IPS-11a (cell line): ENCODE data around the gene PARD3B.

ENCODE experiments used
- H3K4me3 ChIP-seq: one replicate; pipeline ENCODE4 v1.5.1; 2013; ENCODE audit warnings: low read depth, low read length, control low read depth

PARD3B gene

DNA sequence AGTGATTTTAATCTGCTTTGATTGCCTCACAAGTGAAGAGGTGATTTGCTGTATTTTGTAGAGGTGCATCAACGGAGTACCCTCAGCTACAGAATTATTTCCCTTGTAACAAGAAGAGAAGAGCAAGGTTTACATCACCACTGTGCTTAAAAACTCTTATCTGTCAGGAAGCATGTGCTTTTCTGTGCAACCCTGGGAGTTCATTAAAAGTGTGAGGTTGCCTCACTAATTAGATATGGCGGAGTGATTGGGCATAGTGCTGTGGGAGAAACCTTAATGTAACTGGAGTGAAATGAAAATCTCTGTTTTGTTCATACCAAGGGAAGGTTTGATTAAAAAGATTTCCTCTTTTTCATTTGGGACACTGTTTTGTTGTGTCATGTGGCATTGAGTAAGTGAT lies 544.7 kb downstream of the PARD3B start:
- no peak overlapping the region for H3K4me3 ChIP-seq

DNA sequence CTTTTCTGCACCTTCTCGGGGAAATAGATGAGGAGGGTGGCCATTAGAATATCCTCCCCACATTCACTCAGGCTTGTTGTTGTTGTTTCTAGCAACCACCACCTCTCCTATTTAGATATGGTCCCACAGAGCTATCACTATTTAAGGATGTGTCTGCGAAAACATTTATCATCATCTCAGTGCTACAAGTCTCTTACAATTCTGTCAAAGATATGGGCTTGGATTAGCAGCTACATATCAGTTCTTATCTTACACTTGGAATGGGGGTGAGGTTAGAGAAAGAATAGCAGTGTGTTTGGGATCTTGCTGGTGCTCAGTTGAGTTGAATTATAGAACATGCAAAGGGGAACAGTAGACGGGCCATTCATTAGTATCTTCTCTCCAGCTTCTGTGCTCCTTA lies 546.1 kb downstream of the PARD3B start:
- no peak overlapping the region for H3K4me3 ChIP-seq

DNA sequence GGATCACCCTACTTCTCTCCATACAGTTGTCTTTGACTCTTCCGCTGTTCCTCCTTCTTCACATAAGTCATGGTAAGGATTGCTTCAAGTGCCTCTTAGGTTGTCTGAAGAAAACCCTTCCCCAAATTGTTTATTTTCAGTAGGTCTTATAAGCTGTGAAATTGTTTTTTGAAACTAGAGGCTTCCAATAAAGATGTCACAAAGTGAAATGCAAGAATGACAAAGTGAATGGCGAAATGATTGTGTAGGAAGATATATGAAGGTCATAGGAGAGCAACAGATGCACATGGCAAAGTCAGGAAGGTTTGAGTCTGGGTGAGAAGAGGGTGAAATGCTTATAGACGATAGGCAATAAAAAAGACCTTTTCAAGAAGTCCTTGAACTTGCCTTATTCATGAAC lies 548.8 kb downstream of the PARD3B start:
- no peak overlapping the region for H3K4me3 ChIP-seq

DNA sequence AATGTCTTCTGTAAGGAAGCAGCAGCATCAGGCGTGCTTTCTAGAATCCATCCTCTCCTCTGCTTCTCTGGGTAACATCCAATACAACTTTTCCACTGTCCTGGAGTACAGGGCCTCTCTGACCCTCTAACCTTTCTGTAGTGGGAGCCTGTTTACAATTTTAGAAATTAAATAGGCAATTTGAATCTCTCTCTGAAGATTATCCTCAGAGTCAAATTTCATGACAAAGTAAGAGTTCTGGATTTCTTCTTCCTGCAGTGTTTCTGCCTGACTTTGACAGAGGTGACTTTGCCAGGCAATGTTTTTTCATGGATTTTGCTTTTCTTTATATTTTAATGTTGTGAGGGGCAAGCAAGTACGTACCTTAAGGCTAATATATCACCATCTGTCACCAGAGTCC lies 558.4 kb downstream of the PARD3B start:
- no peak overlapping the region for H3K4me3 ChIP-seq

DNA sequence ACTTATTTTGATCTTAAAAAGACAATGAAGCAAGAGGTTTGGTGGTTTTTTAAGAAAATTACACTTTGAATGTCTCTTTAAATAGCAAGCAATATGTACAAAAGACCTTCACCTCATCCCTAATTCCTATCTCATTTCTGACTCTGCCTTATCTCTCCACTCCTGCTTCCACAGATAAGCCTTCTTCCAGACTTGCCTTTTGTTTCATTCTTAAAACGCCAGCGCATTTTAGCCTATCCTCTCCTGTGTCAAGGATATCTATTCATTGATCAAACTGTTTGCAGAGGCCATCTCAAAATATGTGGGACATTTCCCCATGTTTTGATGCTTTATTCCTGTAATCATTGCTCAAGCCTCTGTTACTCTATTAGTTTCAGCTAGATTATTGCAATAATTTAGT lies 562.5 kb downstream of the PARD3B start:
- H3K4me3 ChIP-seq = no peak overlapping the region

DNA sequence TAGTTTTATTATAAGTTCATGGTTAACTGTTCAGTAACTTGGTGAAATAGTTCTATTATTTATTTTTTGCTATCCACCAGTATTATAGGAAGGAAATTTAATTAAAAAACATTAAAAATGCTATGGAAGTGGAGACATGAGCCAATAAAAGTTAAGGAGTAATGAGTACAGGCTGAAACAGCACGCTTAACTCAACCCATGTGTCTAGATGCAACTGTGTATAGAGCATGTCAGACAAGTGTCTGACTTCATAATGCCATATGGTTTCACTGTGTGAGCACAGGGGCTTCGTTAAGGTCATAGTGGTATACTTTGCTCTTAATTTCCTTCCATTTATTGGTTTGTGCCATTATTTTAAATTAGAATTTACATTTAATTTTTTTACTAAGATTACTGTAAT lies 570.2 kb downstream of the PARD3B start:
- no peak overlapping the region for H3K4me3 ChIP-seq

DNA sequence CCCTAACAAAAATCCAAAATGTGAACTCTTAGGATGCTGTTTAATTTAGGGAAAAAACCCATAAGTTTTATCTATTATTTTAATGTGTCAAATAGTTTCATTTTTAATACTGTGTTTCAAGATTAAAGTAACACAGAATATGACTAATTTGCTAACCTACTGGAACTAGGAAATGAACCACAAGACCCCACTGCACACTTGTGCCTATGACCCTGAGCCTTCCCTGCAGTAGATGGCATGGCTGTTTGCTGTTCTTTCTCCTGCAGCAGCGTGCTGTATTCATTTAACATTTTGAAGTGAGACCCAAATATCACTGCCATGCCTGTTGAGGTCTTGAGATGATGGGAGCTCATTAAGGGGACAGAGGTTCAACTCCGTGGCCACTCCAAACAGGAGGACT lies 571.9 kb downstream of the PARD3B start:
- no peak overlapping the region for H3K4me3 ChIP-seq

DNA sequence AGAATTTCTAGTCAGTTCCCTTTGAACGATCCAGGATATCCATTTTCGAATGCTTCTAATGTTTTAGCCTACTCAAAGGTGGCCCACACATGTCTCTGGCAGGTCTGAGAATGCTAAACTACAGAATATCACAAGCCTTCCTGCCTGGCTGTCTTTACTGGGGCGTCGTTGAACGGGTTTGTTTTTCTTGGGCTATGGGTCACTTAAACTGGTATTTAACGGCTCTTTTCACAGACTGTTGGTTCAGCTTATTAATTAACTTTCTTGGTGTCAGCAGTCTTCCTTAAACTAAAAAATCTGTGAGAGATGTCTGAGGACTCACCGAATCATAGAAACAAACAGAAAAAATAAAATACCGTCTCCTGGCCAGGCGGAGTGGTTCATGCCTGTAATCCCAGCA lies 573.9 kb downstream of the PARD3B start:
- no peak overlapping the region for H3K4me3 ChIP-seq

DNA sequence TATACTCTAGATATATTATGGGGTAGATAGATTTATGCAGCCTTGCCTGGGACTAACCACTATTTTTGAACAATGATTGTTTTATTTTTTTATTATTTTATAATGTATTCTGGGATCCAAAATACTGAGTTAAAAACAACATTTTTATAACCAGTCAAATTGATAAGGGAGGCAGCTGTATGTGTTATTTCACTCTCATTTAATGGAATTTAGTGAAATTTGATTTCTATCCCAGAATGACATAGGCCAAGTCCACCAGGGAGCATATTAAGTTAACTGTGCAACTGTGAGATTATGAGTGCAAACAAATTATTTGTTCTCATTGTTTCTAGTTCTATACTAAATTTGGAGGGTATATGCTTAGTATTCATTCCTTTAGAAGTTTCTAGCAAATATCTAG lies 583.5 kb downstream of the PARD3B start:
- H3K4me3 ChIP-seq = no peak overlapping the region

DNA sequence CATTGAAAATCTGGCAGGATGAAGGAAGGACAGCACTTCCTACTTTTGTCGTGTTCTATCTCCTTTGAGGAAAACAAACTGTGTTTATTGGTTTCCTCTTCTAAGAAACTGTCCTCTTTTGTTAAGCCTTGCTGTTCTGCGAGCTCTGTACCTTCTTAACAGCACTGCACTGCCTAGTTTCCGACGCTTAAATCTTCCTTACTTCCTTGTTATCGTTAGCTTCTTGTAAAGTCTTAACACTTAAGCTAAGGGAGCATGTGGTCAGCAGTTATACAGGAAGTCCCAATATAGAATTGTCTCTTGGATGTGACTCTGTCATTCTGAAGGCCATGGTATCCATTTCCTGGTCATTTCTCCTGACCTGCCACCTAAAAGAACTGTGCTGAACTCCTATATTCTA lies 584.3 kb downstream of the PARD3B start:
- no peak overlapping the region for H3K4me3 ChIP-seq

DNA sequence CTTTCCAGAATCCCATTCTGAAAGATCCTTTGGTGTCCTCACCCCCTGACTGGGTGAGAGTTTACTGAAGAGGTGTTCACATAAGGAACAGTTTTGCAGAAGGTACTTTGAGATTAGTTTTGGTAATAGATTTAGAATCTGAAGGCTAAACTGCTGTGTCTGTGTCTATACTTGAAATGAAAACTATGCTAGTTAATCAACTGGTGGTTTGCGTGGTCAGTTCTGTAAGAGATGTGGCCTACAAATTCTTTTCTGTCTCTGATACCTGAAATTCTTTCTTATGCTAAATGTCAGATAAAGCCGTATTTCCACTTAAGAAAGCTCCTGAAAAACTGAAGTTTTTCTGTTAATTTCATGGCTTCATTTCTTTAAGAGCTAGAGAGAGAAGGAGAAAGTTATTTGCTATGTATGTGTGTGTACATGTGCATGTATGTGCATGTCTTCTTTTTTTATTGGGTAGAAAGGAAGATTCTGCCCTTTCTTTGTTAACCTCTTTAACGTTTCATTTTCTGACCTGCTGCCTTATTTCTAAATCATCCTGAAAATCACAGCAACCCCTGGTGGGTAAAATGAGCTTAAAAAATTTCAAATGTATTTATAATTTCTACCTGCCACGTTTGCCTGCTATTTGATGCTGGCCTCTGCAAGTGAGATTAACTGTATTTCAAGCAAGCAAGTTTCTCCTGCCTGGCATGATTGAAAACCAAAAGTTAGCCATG lies 585.0 kb downstream of the PARD3B start:
- no peak overlapping the region for H3K4me3 ChIP-seq

DNA sequence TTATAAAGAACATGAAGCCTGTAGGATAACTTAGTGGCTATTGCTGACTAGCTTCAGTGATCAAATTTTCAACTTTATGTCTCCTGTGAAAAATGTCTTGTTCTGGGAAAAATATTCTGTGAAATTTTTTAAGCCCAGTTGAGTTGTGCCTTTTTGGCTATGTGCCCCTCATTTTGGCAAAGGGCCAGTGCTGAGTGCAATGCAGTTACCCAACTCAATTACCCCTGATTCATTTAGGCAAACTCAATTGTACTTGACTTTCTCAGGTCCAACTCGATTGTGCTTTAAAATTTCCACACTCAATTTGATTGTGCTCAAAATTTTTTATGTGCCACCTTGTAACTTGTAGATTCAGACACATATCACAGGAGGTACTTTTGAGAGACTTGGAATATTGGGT lies 588.3 kb downstream of the PARD3B start:
- H3K4me3 ChIP-seq = no peak overlapping the region

DNA sequence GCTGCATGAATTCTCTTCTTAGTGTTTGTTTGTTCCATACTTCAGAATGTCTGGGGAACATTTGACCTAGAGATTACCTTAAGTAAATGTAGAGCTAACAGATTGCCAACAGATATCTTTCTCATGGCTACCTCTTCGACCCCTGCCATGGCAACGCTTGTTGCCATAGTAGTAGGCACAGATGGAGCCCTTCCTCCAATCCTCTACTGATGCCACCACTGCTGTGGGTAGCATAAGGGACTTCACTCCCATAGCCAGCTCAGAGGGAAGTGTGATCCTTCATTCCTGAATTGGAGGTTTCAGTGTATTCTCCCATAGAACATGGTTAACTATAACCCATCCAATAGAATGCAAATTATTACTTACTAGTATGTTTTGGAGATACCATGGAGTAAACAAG lies 593.5 kb downstream of the PARD3B start:
- H3K4me3 ChIP-seq = no peak overlapping the region

DNA sequence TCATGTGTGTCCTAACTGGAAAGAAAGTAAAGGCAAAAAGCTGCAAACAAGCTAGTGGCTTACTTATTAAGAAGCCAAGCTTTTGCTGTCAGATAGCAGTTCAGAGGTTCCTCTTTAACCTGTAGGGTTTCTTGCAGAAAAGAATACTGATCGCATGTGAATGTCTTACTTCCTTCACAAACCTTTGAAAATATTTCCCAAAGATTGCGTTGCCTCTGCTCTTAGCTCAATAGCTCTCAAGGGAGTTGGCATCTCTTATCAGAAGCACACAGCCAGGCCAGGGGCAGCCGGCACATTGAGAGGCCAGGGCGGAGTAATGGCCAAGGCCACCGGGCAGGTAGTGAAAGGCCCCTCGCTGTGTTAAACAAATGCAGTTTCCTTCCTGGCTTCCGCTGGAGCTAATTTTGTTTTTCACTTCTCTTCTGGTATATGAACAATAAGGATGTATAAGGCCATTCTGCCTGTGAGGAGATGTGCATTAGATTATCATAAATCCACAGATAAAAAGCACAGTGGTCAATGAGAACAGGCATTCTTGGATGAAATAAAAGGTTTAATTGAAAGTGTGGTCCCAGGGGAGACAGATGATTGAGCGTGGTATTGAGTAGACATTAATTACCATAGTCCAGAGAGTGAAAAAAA lies 594.7 kb downstream of the PARD3B start:
- H3K4me3 ChIP-seq = no peak overlapping the region

DNA sequence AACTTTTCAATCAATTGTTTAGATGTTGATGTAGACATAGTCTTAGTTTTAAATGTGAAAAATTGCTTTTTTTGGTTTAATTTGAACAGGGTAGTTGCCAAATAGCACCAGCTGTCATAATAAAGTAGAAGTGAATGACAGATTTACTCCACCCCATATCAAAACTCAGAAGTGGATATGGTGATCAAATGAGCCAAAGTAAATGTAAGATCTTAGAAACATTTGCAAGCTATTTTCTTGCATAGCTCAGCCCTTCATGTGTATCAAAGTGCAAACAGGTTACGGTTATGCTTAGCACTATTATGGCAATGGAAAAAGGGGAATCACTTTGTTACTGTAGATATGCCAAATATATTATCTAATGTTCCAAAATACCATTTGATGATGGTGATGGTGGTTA lies 596.1 kb downstream of the PARD3B start:
- H3K4me3 ChIP-seq = no peak overlapping the region

DNA sequence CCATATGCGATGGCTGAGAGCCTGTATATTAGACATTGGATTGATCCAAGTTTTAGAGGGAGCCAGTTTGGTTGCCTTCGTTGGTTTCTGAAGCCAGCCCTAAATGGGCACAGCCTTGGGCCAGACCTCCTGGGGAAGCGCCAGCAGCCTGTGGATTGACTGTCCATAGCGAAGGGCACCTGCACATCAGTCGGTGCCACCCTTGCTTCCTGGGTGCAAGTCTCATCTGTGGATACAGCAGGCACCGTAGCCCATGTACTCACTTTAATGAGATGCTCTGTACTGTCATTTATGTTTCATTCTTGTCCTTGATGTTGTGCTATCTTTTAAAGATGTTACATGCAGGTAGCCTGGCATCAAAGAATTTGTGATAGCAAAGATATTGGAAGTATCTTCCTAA lies 600.6 kb downstream of the PARD3B start:
- H3K4me3 ChIP-seq = no peak overlapping the region

DNA sequence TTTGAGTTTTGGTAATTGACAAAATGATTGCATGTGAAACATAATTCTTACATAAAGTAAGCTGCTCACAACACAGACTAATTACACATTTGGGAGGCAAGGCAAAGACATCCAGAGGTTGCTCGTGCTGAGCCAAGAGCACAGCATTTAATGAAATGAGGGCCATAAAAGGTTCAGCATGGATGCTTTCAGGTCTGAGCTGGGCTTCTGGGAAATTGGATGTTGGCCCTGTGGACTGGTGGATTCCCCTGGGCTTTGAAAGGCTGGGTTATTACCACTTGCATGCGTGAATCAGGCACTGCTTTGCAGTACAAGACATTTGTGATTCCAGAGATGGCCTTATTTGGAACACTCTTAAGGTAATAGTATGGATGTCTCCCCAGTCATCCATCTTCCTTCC lies 603.5 kb downstream of the PARD3B start:
- H3K4me3 ChIP-seq = no peak overlapping the region

DNA sequence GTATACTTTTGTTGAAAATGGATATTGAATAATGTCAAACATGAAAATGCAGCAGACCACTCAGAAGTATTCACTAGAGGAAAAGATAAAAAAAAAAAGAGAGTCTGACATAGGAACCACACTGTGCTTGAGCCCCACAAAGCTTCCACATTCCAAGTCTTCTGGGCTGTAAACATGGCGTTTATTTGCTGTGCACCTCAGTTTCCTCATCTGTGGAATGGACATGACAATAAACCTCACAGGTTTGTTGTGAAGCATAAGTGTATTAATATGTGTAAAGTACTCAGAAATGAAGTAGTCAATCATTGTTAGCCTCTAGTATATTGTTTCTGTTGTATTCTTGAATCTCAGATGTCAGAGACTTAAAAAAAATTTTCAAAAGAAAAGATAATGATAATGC lies 611.2 kb downstream of the PARD3B start:
- no peak overlapping the region for H3K4me3 ChIP-seq

DNA sequence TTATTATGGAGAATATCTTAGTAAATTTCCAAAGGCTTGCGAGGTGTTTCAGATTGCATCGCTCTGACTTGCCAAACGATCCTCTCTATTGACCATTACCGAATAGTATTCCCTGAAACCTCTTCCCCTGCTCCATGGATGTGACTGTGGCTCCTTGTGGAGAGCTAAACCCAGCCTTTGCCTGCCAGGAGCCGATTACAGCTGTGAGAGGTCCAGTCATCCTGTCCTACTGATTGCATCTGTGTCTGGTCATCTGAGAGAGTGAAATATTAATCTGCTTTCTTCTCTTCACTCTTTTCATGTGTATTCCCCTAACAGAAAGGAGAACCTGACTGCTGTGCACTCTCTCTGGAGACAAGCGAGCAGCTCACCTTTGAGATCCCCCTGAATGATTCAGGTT lies 613.1 kb downstream of the PARD3B start:
- no peak overlapping the region for H3K4me3 ChIP-seq

DNA sequence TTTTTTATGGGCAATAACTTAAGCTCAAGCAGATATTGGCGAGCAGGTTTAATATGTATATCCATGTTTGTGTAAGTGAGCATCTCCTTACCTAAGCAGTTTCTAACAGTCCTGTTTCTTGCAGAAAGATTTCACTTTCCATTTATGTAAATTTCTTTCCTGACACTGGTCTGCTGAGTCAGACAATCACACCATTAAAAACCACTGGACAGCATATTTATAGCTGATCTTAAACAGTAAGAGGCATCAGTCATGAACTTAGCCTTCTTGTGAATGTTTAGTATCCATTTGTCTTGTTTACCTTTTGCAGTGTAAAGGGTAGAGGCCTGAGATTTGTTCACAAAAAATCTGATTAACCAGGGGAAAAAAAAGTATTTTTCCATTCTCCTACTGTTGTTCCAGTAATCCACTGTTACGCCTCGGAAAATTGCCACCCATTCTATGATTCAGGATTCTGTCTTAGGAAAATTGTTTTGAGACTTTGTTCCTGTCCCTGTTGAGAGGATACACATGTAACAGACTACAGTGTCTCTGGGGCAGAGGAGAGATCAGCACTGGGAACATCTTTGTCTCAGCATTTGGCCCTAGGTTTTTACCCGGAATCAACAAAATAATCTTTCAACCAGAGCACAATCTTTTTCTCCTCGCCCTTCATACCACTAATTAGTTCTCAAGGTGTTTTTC lies 616.0 kb downstream of the PARD3B start:
- no peak overlapping the region for H3K4me3 ChIP-seq

DNA sequence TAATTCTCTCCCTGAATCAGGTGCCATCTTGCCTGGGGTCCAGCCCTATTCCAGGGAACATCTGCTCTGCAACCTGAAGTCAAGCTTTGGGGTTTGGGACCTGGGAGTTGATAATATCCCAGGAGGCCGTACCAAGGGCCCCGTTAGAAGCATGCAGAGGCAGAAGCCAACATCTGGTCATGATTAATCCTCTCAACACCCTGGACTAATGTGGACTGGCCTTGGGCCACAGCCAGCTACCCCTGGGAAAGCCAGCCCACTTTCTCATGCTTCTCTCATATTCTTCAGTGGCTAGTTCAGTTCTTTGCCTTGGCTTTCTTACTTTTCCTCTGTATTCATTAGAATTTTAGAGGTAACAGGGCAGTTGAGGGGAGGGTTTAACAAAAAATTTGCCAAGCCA lies 621.5 kb downstream of the PARD3B start:
- H3K4me3 ChIP-seq = no peak overlapping the region

DNA sequence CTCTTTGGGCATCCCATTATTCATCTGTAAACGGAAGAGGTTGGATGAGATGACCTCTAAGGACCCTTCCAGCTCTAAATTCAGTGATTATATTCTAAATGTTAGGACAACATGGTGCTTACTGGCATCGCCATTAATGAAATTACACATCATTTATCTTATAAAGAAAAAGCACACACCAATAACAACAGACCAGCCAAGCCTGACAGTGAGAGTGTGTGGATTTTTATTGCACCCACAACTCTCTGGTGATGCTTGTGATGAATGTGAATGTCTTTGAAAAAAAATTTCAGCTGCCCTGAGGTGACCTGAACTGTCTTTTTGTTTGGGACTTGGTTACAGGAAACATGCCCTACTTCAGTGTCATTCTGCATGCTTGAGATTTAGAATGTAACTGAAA lies 623.7 kb downstream of the PARD3B start:
- H3K4me3 ChIP-seq = no peak overlapping the region
